ENCODE measurements around the gene CBY2. TPM values are rescaled to one million over a fixed set of nuclear protein-coding genes. Genes with fewer than 3 reads are reported as not detected.

CBY2 gene
- polyA plus RNA-seq, 1 experiment = not detected

GRCh38 chr13:45702869-45703391, 810 bp downstream of the CBY2 start:
- no peak for TF ChIP-seq CTCF (IDR thresholded peaks at IDR 0.05; ENCODE audit: insufficient read depth, low read depth, low read length)
- no peak for DNase-seq (ENCODE audit: low read depth)
- ChIA-PET POLR2A (no interaction called here), CTCF (no interaction called here)
- Histone ChIP-seq H3K4me3 (ENCODE audit: low read depth, low read length) (no peak overlapping the region), H3K27me3 (ENCODE audit: control insufficient read depth, insufficient read depth, low read length) (peaks cover 3% of the 10 kb centered on the region; the same call in 1 of the 2 replicates), H3K36me3 (ENCODE audit: control insufficient read depth, insufficient read depth, low read length) (no peaks in the 10 kb centered on the region)

- TF ChIP-seq CTCF (IDR thresholded peaks at IDR 0.05; ENCODE audit: insufficient read depth, low read depth, low read length) = no peak
- POLR2A ChIA-PET = no interaction called here
- Histone ChIP-seq H3K4me3 (ENCODE audit: low read depth, low read length) (no peak overlapping the region), H3K36me3 (ENCODE audit: control insufficient read depth, insufficient read depth, low read length) (no peaks in the 10 kb centered on the region), H3K27me3 (ENCODE audit: control insufficient read depth, insufficient read depth, low read length) (peaks cover 3% of the 10 kb centered on the region; the same call in 1 of the 2 replicates)
- CTCF ChIA-PET = interaction anchor here (1.4 kb wide), 1 partner anchor 20 kb away, joined by 4 read pairs; no protein-coding TSS in a partner anchor
- DNase-seq (ENCODE audit: low read depth) = no peak
These were observed 2.2 kb downstream of the CBY2 start for GRCh38 chr13:45704211-45704739.

- Histone ChIP-seq H3K27me3 (ENCODE audit: control insufficient read depth, insufficient read depth, low read length) (peaks cover 3% of the 10 kb centered on the region; the same call in 1 of the 2 replicates), H3K4me3 (ENCODE audit: low read depth, low read length) (no peak overlapping the region), H3K36me3 (ENCODE audit: control insufficient read depth, insufficient read depth, low read length) (no peaks in the 10 kb centered on the region)
- no peak for TF ChIP-seq CTCF (IDR thresholded peaks at IDR 0.05; ENCODE audit: insufficient read depth, low read depth, low read length)
- no peak for DNase-seq (ENCODE audit: low read depth)
- ChIA-PET CTCF (interaction anchor here (1.4 kb wide), 1 partner anchor 19 kb away, joined by 4 read pairs; no protein-coding TSS in a partner anchor), POLR2A (no interaction called here)
These were observed 3.0 kb downstream of the CBY2 start for GRCh38 chr13:45704854-45705695.

- peaks cover 3% of the 10 kb centered on the region; the same call in 1 of the 2 replicates for H3K27me3 ChIP-seq (ENCODE audit: control insufficient read depth, insufficient read depth, low read length)
- no peak overlapping the region for H3K4me3 ChIP-seq (ENCODE audit: low read depth, low read length)
- H3K36me3 ChIP-seq (ENCODE audit: control insufficient read depth, insufficient read depth, low read length) = no peaks in the 10 kb centered on the region
- POLR2A ChIA-PET = no interaction called here
- no peak for TF ChIP-seq CTCF (IDR thresholded peaks at IDR 0.05; ENCODE audit: insufficient read depth, low read depth, low read length)
- CTCF ChIA-PET = interaction anchor here (1.4 kb wide), 1 partner anchor 18 kb away, joined by 4 read pairs; no protein-coding TSS in a partner anchor
- no peak for DNase-seq (ENCODE audit: low read depth)
These were observed 3.8 kb downstream of the CBY2 start for GRCh38 chr13:45705918-45706317.

- H3K27me3 ChIP-seq (ENCODE audit: control insufficient read depth, insufficient read depth, low read length) = no peaks in the 10 kb centered on the region; the same call in 1 of the 2 replicates
- TF ChIP-seq CTCF (IDR thresholded peaks at IDR 0.05; ENCODE audit: insufficient read depth, low read depth, low read length) = no peak
- H3K36me3 ChIP-seq (ENCODE audit: control insufficient read depth, insufficient read depth, low read length) = no peaks in the 10 kb centered on the region
- H3K4me3 ChIP-seq (ENCODE audit: low read depth, low read length) = no peak overlapping the region
- ChIA-PET POLR2A (no interaction called here), CTCF (no interaction called here)
- no peak for DNase-seq (ENCODE audit: low read depth)
These were observed 5.5 kb downstream of the CBY2 start for GRCh38 chr13:45707516-45708100.
